Vagina (tissue), 2 donors: ENCODE data around the gene GVQW3.

ENCODE experiments used
- POLR2A ChIP-seq, 2 donors: fragments of 450-650 bp; IDR thresholded peaks; one replicate each; pipeline ENCODE4 v1.6.1; 2017; ENCODE audit warnings: antibody characterized with exemption in 2 of 2, mild to moderate bottlenecking in 2 of 2, moderate library complexity in 2 of 2
- TF ChIP-seq, protein P1 (sequence below), 3 experiments: fragments of 450-650 bp in 2 of 3; fragments of 200-600 bp in 1 of 3; sonication (generic) in 1 of 3; IDR thresholded peaks; one replicate each; pipeline ENCODE4 v1.5.1; 2017 to 2019; ENCODE audit warnings: antibody characterized with exemption in 3 of 3, mild to moderate bottlenecking in 2 of 3, moderate library complexity in 2 of 3

- TF ChIP-seq, protein P1, sequence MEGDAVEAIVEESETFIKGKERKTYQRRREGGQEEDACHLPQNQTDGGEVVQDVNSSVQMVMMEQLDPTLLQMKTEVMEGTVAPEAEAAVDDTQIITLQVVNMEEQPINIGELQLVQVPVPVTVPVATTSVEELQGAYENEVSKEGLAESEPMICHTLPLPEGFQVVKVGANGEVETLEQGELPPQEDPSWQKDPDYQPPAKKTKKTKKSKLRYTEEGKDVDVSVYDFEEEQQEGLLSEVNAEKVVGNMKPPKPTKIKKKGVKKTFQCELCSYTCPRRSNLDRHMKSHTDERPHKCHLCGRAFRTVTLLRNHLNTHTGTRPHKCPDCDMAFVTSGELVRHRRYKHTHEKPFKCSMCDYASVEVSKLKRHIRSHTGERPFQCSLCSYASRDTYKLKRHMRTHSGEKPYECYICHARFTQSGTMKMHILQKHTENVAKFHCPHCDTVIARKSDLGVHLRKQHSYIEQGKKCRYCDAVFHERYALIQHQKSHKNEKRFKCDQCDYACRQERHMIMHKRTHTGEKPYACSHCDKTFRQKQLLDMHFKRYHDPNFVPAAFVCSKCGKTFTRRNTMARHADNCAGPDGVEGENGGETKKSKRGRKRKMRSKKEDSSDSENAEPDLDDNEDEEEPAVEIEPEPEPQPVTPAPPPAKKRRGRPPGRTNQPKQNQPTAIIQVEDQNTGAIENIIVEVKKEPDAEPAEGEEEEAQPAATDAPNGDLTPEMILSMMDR (IDR thresholded peaks at IDR 0.05): no peak
- no peak for TF ChIP-seq POLR2A (IDR thresholded peaks at IDR 0.05)
Measured at GRCh38 chr11:76419896-76420295, 38.8 kb downstream of the GVQW3 start.
